Epithelial cell of proximal tubule (primary cell): ENCODE data around the gene HSD17B11. TPM values are rescaled to one million over a fixed set of nuclear protein-coding genes. Genes with fewer than 3 reads are reported as not detected.
"Not testable (repeated sequence)": the region's sequence is repeated elsewhere in the genome, so short reads cannot be mapped to it uniquely, and the experiment has no call there.

Source experiments
- DNase-seq: peaks from one replicate; pipeline ENCODE4 v3.0.0-alpha.2; 2011; ENCODE audit warnings: low read depth
- H3K4me3 ChIP-seq: 2 replicates; pipeline ENCODE4 v1.5.1; 2011; ENCODE audit warnings: low read depth, mild to moderate bottlenecking, low read length
- CTCF ChIP-seq: conservative IDR thresholded peaks from 2 replicates; pipeline ENCODE4 v1.5.1; 2012; ENCODE audit warnings: low read depth, mild to moderate bottlenecking, low read length
- total RNA-seq: library from RNA; depleted of rRNA; stranded (reverse); fragments of >200 nt; gene quantifications from 2 replicates; pipeline ENCODE4 v1.2.3, GENCODE V29; 2015

Gene HSD17B11
- total RNA-seq, 1 donor from 2014 or later = 19.4 TPM

GRCh38 chr4:87416965-87417364, 26.0 kb upstream of the HSD17B11 start:
- TF ChIP-seq CTCF = no peak
- no peak for DNase-seq
- H3K4me3 ChIP-seq = no peak overlapping the region

- no peak for DNase-seq
- H3K4me3 ChIP-seq = no peak overlapping the region
- no peak for TF ChIP-seq CTCF
Measured at GRCh38 chr4:87414816-87415215, 23.8 kb upstream of the HSD17B11 start.

GRCh38 chr4:87410679-87411078, 19.7 kb upstream of the HSD17B11 start:
- TF ChIP-seq CTCF = no peak
- H3K4me3 ChIP-seq = no peak overlapping the region
- DNase-seq = no peak

- no peak overlapping the region for H3K4me3 ChIP-seq
- no peak for TF ChIP-seq CTCF
- DNase-seq = no peak
Measured at GRCh38 chr4:87410157-87410556, 19.2 kb upstream of the HSD17B11 start.

- no peak for TF ChIP-seq CTCF
- DNase-seq = no peak
- H3K4me3 ChIP-seq = no peak overlapping the region
Measured at GRCh38 chr4:87409420-87409939, 18.5 kb upstream of the HSD17B11 start.

GRCh38 chr4:87406902-87407301, 15.9 kb upstream of the HSD17B11 start:
- H3K4me3 ChIP-seq, DNase-seq: not testable (repeated sequence)

- TF ChIP-seq CTCF = no peak
- H3K4me3 ChIP-seq = no peak overlapping the region
- DNase-seq = no peak
Measured at GRCh38 chr4:87406462-87406861, 15.5 kb upstream of the HSD17B11 start.
